Caco-2 (cell line): ENCODE data around the gene ATP13A4. TPM values are rescaled to one million over a fixed set of nuclear protein-coding genes. Genes with fewer than 3 reads are reported as not detected.

ENCODE experiments used
- BruUV-seq: library from RNA; stranded (reverse); fragments of 400-500 nt; replicated peaks from 2 replicates; lab custom pipeline; 2021; lab: Mats Ljungman, UMichigan
- CTCF ChIA-PET: fragments of 300-600 bp; sonication (Branson Sonifier 250); formaldehyde crosslinking; loops from one replicate; lab custom pipeline; 2022; ENCODE audit warnings: antibody characterized with exemption; lab: Charles Lee
- POLR2A ChIA-PET: fragments of 300-600 bp; sonication (Branson Sonifier 250); formaldehyde crosslinking; loops from one replicate; lab custom pipeline; 2022; ENCODE audit warnings: antibody characterized with exemption; lab: Charles Lee
- DNase-seq, 2 experiments: peaks; one replicate each; pipeline versions ENCODE4 v3.0.0 to v3.0.0-alpha.2; 2020 to 2022
- H3K27me3 ChIP-seq: replicated peaks from 2 replicates; pipeline ENCODE4 v1.6.0; 2011; ENCODE audit warnings: low read length; ENCODE audit not compliant: control insufficient read depth, insufficient read depth
- H3K36me3 ChIP-seq: 2 replicates; pipeline ENCODE4 v1.5.1; 2011; ENCODE audit warnings: low read length; ENCODE audit not compliant: control insufficient read depth, insufficient read depth
- H3K4me1 ChIP-seq: fragments of 250-450 bp; sonication (Bioruptor Pico); 2 replicates; pipeline ENCODE4 v1.5.1; 2020; ENCODE audit warnings: mild to moderate bottlenecking
- H3K4me3 ChIP-seq: 2 replicates; pipeline ENCODE4 v1.5.1; 2011; ENCODE audit warnings: low read depth, mild to moderate bottlenecking, control low read depth, low read length
- H3K9me3 ChIP-seq: fragments of 250-450 bp; sonication (Bioruptor Pico); 2 replicates; pipeline ENCODE4 v1.5.1; 2020; ENCODE audit warnings: mild to moderate bottlenecking, moderate library complexity
- H3K27ac Mint-ChIP-seq: one replicate; pipeline ENCODE4 v1.8.0; 2022; ENCODE audit warnings: mixed read lengths; ENCODE audit not compliant: unreplicated experiment
- H3K27me3 Mint-ChIP-seq: one replicate; pipeline ENCODE4 v1.8.0; 2022; ENCODE audit warnings: mixed read lengths; ENCODE audit not compliant: insufficient read depth, unreplicated experiment
- H3K36me3 Mint-ChIP-seq: one replicate; pipeline ENCODE4 v1.8.0; 2022; ENCODE audit warnings: mild to moderate bottlenecking, mixed read lengths; ENCODE audit not compliant: insufficient read depth, unreplicated experiment
- H3K4me1 Mint-ChIP-seq: one replicate; pipeline ENCODE4 v1.8.0; 2022; ENCODE audit warnings: low read depth, mixed read lengths; ENCODE audit not compliant: unreplicated experiment
- H3K4me3 Mint-ChIP-seq: one replicate; pipeline ENCODE4 v1.8.0; 2022; ENCODE audit warnings: mild to moderate bottlenecking, moderate library complexity, mixed read lengths; ENCODE audit not compliant: unreplicated experiment
- H3K9me3 Mint-ChIP-seq: one replicate; pipeline ENCODE4 v1.8.0; 2022; ENCODE audit warnings: mixed read lengths; ENCODE audit not compliant: unreplicated experiment
- CTCF ChIP-seq, 2 experiments: fragments of 200-600 bp in 1 of 2; IDR thresholded peaks; 1 replicate in 1 of 2; 2 replicates in 1 of 2; pipeline versions ENCODE4 v1.5.1 to v1.8.0; 2011 to 2022; ENCODE audit warnings: antibody characterized with exemption in 1 of 2, control low read depth in 1 of 2, inconsistent platforms in 1 of 2, low read depth in 1 of 2, low read length in 1 of 2, mild to moderate bottlenecking in 1 of 2, moderate library complexity in 1 of 2; ENCODE audit not compliant: insufficient read depth in 1 of 2, severe bottlenecking in 1 of 2, unreplicated experiment in 1 of 2
- intact Hi-C: fragments of 100-400 bp; cut with micrococcal nuclease; formaldehyde crosslinking; loops from one replicate; pipeline ENCODE4 v1.10.0; 2022; ENCODE audit not compliant: unreplicated experiment
- total RNA-seq: library from RNA; stranded (reverse); gene quantifications from 2 replicates; pipeline ENCODE4 v1.2.3, GENCODE V29; 2022

The ATP13A4 gene
- total RNA-seq, 1 experiment from 2014 or later = 1.4 TPM

GRCh38 chr3:193389335-193389734, 165.4 kb downstream of the ATP13A4 start:
- intact Hi-C loops = no loop called here
- ChIA-PET CTCF (no interaction called here), POLR2A (no interaction called here)
- Mint-ChIP-seq H3K27me3 (peaks cover 8% of the 10 kb centered on the region), H3K36me3 (no peaks in the 10 kb centered on the region), H3K4me1 (no peaks in the 10 kb centered on the region), H3K27ac (no peak overlapping the region), H3K4me3 (no peak overlapping the region), H3K9me3 (no peaks in the 10 kb centered on the region)
- no peak overlapping the region for H3K4me3 ChIP-seq
- H3K36me3 ChIP-seq = no peaks in the 10 kb centered on the region
- no peaks in the 10 kb centered on the region for H3K4me1 ChIP-seq
- no TSS peak for BruUV-seq
- H3K9me3 ChIP-seq = 0 out of 2 replicates have a peak, but pooled peaks cover 4% of the 10 kb centered on the region
- TF ChIP-seq CTCF (IDR thresholded peaks at IDR 0.05; ENCODE audit: insufficient read depth in 1 of 2, low read depth in 1 of 2, low read length in 1 of 2, severe bottlenecking in 1 of 2, unreplicated experiment in 1 of 2) = no peak
- no peak for DNase-seq
- no peaks in the 10 kb centered on the region for H3K27me3 ChIP-seq

GRCh38 chr3:193388361-193388760, 166.3 kb downstream of the ATP13A4 start:
- CTCF ChIA-PET = no interaction called here
- H3K27me3 ChIP-seq = no peaks in the 10 kb centered on the region

DNA sequence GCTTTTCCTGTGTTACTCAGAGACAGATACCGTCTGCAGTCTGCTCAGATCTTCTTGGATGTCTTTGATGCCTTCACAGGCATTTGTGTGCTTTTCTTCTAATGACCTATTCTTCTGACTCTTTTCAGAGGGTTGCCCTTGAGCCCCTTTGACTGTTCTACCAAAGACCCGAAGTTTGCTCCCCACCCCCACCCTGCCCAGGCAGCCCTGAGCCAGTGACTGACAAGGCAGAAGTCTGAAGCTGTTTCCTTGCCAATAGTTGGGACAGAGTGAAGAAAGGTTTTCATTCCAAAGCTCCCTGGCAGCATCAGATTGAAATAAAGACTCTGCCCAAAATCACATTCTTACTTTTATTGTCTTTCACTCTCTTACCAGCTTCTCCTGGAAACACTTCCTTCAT, 167.1 kb downstream of the ATP13A4 start:
- Histone ChIP-seq H3K36me3 (no peaks in the 10 kb centered on the region), H3K9me3 (0 out of 2 replicates have a peak, but pooled peaks cover 4% of the 10 kb centered on the region), H3K4me1 (no peaks in the 10 kb centered on the region), H3K4me3 (no peak overlapping the region), H3K27me3 (no peaks in the 10 kb centered on the region)
- H3K27ac Mint-ChIP-seq = no peak overlapping the region
- CTCF ChIA-PET = no interaction called here
- H3K4me3 Mint-ChIP-seq = no peak overlapping the region
- no peak for TF ChIP-seq CTCF (IDR thresholded peaks at IDR 0.05; ENCODE audit: insufficient read depth in 1 of 2, low read depth in 1 of 2, low read length in 1 of 2, severe bottlenecking in 1 of 2, unreplicated experiment in 1 of 2)
- intact Hi-C loops = no loop called here
- H3K9me3 Mint-ChIP-seq = no peaks in the 10 kb centered on the region
- POLR2A ChIA-PET = no interaction called here
- H3K36me3 Mint-ChIP-seq = no peaks in the 10 kb centered on the region
- no peak for DNase-seq
- H3K27me3 Mint-ChIP-seq = peaks cover 8% of the 10 kb centered on the region
- no TSS peak for BruUV-seq
- no peaks in the 10 kb centered on the region for H3K4me1 Mint-ChIP-seq

More at GRCh38 chr3:193388361-193388760, 166.3 kb downstream of the ATP13A4 start:
- H3K4me1 Mint-ChIP-seq = no peaks in the 10 kb centered on the region
- DNase-seq = no peak
- POLR2A ChIA-PET = no interaction called here
- H3K27me3 Mint-ChIP-seq = peaks cover 8% of the 10 kb centered on the region
- no peak overlapping the region for H3K4me3 Mint-ChIP-seq
- Histone ChIP-seq H3K36me3 (no peaks in the 10 kb centered on the region), H3K4me1 (no peaks in the 10 kb centered on the region), H3K9me3 (0 out of 2 replicates have a peak, but pooled peaks cover 4% of the 10 kb centered on the region), H3K4me3 (no peak overlapping the region)
- H3K9me3 Mint-ChIP-seq = no peaks in the 10 kb centered on the region
- H3K36me3 Mint-ChIP-seq = no peaks in the 10 kb centered on the region
- BruUV-seq = no TSS peak
- no peak overlapping the region for H3K27ac Mint-ChIP-seq
- intact Hi-C loops = no loop called here
- no peak for TF ChIP-seq CTCF (IDR thresholded peaks at IDR 0.05; ENCODE audit: insufficient read depth in 1 of 2, low read depth in 1 of 2, low read length in 1 of 2, severe bottlenecking in 1 of 2, unreplicated experiment in 1 of 2)
